HG03095 (cell line): Measurements from ENCODE around the gene BTAF1.

Experiments used
- ATAC-seq: cut with Tn5 transposase; IDR thresholded peaks from one replicate; pipeline ENCODE4 v1.9.1; 2021; ENCODE audit warnings: moderate library complexity; ENCODE audit not compliant: unreplicated experiment

The BTAF1 gene

DNA sequence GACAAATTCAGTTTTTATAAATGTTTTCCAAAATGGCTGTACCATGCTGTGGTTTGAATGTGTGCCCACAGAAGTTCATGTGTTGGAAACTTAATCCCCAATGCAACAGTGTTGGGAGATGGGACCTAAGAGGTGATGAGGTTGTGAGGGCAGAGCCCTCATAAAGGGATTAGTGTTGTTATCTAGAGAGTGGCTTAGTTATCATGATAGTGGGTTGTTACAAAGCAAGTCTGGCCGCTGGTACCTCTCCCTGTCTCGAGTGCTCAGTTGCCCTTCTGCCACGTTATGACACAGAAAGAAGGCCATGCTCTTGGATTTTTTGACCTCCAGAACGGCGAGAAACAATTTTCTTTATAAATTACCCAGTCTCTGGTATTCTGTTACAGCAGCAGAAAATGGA lies 119.0 kb downstream of the BTAF1 start:
- no peak for ATAC-seq

DNA sequence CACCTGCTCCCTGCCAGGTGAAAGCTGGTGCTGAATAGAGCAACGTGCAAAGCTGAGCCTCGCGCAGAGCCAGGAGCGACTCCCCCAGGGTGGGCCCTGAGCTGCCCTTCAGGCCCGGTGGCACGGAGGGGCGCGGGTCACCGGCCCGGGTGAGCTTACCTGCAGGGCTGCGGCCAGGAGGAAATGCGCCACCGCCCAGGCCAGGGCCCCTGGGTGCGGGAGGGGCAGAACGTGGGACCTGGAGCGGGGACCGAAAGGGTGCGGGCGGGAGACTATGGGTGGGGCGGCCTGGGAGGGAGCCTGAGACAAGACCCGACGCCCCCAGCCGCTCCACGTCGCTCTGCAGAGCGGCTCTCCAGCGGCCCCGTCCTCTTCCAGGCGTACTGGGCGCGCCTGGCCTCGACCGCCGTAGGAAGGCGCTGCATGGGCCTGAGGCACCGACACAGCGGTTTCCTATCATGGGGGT lies 122.1 kb downstream of the BTAF1 start:
- no peak for ATAC-seq

DNA sequence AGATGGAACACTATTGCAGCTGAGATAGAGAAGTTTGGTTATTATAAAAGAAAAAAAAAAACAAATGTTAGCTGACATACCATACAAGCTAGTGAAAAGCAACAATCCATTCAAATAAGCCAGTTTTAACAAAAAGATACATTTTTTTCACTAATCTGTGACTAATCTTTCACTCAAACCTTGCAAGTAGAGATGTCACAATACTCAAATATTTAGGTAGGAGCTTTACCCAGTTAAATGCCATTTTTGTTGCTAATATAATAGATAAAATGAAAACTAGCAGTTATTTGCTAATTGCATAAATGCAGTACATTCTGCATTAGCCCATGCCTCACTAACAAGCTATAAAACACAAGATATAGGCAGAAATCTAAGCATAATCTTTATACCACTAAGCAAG lies 123.6 kb downstream of the BTAF1 start:
- ATAC-seq = no peak

DNA sequence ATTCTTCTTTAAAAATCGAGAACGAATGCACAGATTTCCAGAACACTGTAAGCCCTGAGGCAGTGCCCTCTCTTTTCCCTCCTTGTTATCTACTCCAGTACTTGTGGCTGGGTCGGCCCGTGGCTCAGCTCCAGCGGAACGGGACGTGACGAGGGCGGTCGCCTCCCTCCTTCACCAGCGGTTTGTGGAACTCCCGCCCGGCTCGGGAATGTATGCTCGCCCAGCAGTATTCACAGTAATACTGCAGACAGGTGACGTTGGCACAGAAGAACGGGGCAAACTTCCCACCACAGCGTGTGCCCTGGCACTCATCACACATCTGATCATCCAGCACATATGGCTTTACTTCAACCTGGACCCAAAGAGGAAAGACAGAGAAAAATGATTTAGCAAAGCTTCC lies 128.5 kb downstream of the BTAF1 start:
- no peak for ATAC-seq

DNA sequence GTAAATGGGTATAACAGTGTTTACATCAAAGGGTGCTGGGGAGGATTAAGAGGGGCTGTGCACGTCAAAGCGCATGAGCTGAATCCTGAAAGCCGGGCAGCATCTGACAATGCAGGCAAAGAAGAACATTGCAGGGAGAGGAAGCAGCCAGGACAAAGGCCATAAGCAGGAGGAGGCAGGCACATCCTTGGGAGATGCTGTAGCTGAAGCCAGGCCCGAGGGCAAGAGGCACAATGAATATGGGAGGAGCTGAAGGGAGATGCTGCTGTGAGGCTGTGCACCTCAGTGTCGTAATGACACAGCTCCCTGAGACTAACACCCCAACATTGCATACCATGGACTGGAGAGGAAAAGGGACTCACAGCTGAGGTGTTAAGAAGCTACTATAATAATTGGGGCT lies 129.2 kb downstream of the BTAF1 start:
- no peak for ATAC-seq

- no peak for ATAC-seq
Measured at GRCh38 chr10:92054807-92055206, 131.2 kb downstream of the BTAF1 start.

DNA sequence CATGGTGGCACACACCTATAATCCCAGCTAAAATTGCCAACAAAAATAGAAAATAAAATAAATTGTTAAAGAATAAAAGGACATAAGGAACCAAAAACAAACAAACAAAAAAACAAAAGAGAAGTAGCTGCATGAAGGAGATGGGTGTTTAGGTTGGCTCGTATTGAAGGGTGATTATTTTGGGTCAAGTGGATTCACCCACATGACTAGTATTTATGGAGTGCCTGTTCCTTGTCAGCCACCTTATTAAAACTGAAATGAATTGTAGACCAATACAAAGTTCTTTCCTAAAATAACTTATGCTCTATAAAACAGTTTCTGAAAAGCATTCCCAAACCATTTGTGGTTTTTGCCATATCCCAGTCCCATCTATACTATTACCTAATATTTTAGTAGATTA lies 138.7 kb downstream of the BTAF1 start:
- no peak for ATAC-seq

DNA sequence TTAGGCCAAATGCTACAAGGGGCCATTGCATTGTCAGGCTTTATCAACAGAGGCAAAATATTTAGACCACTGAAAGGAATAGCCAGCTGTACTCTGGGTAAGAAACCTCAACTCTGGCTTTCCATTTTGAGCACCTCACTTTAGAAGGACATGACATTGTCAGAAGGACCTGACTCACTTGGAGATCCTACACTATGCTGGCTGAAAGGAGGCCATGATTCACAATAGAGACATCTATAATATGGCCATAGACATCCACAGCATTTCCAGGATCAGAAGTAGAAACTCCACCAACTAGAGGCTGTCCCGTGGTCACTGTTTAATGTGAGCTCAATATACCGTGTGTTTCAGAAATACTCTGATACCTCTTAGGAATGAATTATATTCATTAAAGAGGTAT lies 140.9 kb downstream of the BTAF1 start:
- ATAC-seq = no peak

GRCh38 chr10:92066386-92066785 lies 142.8 kb downstream of the BTAF1 start:
- ATAC-seq = no peak

- ATAC-seq = no peak
Measured at GRCh38 chr10:92068900-92069299, 145.3 kb downstream of the BTAF1 start.

DNA sequence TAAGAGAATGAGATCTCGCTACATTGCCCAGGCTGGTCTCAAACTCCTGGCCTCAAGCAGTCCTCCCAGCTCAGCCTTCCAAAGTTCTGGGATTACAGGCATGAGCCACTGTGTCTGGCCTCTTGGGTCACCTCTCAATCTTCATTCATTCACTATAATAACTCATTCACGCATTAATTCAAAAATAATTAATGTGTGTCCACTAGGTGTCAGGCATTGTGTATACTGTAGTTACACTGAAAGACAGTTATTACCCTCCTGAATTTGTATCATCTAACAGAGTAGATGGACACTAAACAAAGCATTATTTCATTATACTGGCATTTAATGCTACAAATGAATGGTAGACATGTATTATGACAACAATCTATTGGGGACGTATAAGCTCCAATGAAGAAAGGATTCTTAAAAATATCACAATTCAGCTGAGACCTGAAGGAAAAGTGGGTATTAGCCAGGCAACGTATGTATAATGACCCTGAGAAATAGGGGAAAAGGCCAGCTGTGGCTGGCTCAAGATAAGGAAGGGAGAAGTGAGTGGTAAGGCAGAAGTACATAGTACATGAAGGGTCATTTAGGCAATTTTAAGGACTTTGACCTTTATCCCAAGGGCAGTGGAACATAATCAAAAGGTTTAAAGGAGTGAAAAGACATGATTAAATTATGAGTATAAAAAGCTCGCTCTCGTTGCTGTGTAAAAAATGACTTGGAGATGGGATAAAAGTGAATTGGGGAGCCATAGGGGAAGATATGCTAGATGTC lies 150.7 kb downstream of the BTAF1 start:
- ATAC-seq = no peak

DNA sequence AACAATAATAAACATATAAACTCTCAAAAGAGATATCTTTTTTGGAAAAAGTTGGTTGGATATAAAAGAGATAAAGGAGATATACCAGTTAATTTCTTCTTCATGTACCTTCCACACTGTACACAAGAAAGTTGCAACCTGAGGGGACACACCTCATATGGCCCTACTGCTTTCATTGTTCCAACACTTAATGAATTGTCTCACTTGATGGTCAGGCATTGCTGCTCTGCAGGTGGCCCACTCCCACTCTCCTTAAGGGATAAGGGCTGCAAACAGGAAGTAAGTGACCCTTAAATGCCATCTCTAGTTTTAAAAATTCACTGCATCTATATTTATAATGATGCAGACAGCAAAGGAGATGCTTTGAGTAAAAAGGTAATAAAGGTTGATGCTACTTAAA lies 152.3 kb downstream of the BTAF1 start:
- no peak for ATAC-seq

GRCh38 chr10:92076722-92077121 lies 153.2 kb downstream of the BTAF1 start:
- no peak for ATAC-seq

GRCh38 chr10:92079003-92079402 lies 155.4 kb downstream of the BTAF1 start:
- no peak for ATAC-seq
